ENCODE data around the gene KCNJ15.
A peak's percentile ranks its signal among the peaks of the same experiment; 100 is the strongest.

The KCNJ15 gene

DNA sequence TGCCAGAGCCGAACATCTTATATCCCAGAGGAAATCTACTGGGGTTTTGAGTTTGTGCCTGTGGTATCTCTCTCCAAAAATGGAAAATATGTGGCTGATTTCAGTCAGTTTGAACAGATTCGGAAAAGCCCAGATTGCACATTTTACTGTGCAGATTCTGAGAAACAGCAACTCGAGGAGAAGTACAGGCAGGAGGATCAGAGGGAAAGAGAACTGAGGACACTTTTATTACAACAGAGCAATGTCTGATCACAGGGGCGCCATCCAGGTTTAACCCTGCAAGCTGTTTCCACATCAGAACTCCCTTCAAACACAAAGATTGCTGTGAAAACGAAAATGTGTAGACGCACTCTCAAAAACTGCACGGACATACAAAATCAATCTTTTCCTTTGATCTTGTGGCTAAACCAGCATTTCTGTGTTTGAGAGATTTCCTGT lies 43.4 kb downstream of the KCNJ15 start:
- DNase-seq: no peak

DNA sequence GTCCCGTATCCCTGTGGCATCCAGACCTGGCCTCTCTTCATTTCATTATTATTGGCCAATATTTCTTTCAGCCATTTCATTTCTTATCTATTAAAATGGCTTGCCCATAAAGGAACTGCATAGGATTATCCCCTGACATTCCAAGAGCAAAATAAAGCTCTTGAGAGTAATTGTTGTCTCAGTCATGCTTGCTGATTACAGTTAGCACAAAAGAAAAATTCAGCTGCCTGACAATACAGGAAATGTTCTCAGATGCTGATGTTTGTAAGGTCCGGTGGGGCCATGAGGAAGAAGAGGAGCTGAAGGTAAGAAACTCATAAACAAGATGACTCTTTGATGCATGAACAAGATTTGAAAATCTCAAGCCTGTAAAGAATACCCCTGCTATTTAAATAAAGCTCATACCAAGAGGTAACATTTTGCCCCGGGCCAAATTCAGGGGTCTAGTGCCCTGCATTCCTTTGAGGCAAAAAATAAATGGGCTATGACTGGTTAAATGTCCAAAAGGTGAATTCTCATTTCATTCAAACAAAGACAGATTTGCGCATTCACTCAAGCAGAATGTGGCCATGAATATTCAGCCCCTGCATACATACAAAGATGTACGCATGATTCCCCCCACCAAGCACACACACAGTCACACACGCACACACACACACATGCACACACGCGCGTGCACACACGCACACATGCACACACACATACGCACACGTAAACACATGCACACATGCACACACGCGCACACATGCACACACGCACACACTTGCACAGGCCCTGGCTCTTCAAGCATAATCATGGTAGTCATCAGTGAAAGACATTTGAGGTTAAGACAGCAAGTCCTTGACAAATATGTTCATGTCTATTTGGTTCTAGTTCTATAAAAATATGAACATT lies 44.8 kb downstream of the KCNJ15 start:
- no peak for DNase-seq

DNA sequence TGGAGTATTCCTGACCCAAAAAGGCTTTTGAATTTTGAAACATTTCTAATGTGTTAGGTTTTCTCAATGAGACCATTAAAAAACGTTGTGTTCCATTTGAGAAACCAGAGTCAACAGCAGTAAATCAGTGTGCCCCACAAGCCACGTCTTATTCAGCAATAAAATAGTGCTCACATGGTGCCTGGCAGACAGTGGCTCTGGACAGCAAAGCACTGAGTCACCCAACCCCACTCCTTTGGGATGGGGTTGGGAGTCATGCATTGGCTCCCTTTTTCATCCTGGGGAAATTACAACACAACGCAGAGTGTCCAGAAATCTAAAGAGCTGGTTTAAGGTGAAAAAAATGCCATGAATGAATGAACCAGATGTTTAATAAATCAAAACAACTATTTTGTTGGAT lies 46.5 kb downstream of the KCNJ15 start:
- no peak for DNase-seq

DNA sequence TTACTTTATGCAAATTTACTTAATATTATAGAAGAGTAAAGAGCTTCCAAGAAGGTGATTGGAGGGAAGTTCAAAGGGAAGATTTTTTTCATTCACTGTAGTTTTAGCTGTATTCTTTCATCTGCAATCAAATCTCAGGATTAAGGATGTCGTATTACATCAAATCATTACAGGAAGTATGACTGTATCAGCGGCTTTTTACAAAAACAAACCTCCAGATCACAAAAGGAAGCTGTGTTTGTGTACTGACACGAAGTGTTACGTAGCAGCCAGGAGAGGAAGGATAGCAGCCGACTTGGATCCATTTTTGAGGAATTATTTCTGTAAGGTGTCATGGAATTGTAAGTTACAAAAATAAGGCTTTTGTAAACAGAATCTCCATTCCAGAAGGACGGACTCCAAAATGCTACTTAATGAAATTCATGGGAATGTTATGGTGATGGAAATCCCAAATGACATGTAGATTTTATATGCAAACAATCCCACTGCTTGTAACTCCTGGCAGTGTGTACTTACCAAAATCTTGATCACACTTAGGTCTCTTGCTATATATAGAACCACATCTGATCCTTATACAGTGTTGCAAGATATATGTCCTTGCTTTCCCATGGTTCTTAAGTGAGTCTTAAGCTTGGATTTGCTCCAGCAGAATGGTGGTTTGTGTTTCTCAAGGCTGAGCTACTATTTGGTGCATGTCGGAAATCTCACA lies 49.8 kb downstream of the KCNJ15 start:
- no peak for DNase-seq

DNA sequence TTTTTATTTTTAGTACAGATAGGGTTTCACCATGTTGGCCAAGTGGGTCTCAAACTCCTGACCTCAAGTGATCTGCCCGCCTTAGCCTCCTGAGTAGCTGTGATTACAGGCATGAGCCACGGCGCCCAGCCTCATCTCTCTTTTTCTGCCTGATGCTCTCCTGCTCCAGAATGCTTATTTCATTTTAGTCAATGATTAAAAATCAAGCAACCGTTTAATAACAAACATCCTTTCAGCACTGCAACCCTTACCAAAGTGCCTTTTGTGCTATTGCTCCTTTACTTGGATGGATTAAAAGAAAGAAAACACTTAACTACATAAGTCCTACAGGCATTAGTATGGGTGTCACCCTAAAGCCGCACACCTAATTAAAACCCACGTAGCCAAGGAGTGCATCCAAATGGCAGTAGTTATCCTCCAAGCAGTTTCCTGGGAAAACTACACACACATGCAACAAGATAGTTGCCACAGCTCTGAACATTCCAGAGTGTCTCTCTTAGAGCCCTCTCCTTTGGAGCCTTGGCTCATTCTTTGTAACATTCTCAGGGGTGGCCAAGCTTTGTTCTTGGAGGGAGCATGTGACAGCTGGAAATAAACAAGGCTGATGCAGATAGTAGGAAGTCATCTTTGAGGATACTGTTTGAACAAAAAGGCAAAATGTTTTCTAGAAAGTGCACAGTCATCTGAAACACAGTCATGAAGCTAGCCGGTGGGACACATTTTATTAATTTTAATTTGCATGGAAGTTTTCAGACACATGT lies 51.2 kb downstream of the KCNJ15 start:
- DNase-seq: no peak

DNA sequence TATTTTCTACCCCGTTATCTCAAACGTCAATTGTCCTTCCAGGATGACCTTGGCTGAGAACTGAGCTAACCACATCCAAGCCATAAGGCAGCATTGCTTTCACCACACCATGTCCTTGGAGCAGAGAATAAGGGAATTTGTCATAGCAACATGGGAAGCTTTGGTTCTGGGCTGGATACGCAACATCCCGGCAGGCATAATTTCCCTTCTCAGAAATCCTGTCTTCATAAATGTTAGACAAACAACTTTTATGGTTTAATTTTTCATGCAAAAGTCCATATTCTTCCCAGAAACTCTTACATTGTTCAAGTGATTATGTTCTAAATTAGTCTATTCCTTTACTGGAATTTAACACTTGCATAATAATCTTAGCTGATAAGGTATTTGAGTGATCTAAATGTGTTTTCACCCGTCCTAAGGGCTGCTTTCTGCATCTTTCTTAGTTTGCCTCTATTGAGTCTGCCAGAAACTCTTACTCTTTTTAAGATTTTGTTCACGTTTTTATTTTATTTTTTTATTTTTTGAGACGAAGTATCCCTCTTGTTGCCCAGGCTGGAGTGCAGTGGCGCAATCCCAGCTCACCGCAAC lies 51.8 kb downstream of the KCNJ15 start:
- DNase-seq: no peak

DNA sequence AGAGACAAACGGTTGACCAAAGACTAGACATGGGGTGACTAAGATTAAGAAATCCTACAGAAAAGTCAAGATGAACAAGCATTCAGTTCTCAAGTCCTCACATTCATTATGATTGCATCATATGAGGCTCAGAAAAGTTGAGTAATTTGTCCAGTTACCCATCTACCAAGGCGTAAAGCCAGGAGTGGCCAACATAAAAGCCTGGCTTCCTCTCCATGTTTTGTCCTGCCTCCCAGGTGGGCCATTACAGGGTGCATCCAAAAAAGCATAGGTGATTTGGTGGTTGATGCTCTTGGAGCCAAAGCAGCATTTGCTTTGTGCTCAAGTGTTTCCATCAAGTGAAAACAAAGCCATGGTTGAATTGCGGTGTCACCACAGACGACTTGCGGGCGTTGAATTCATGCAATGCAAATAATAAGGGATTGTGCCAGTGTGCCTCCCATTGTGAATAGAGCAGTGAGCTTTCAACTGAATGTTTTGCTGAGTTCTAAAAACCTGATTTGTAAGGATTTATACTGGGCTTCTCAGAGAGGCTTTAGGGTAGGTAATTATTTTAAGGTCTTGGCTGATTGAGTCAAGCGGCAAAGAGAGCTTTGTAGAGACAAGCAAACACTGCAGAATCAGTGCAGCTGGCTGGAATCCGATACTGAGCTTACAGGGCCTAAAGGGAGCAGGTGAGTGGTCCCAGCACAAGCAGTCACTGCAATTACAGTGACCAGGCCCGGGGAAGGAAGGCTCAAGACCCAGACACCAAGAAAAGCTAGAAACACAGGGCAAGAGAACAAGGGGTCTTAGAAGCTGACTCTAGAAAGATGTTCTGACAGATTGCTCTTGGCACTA lies 54.1 kb downstream of the KCNJ15 start:
- peak in 1 of 2 experiments; percentile 45 for DNase-seq

DNA sequence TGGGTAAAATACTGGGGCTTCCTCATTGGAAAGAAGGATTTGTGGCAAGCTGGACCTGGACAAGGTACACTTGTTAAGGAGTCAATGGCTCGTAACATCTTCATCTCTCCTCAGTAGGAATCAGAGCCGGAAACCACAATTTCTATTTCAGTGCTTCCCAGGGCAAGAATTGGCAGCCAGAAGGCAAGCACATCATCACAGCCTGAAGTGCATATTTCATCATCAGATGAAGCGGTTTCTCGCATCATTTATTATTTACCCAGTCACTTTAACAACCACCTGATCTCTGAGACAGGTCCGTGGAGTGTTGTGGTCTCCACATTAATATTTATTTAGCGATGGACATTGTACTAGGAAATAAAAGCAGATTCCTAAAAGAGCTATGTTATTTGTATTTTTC lies 55.0 kb downstream of the KCNJ15 start:
- DNase-seq: no peak

DNA sequence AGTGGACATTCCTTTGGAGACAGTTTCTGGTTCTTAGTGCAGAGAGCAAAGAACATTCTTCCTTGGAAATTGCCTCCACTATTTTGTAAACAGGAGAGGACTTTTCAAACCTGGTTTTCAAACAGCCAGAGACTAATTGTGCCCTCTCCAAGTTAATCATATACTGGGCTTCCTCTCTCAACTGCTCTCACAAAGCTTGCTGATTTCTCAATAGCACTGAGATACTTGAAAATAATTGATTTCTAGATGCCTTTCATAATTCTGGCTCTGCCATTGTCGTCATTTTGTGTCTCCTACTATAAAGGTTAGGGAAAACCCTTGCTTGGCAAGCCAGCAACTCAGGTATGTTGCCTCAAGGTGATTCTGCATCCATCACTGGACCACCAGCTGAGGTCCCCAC lies 56.0 kb downstream of the KCNJ15 start:
- DNase-seq: no peak

DNA sequence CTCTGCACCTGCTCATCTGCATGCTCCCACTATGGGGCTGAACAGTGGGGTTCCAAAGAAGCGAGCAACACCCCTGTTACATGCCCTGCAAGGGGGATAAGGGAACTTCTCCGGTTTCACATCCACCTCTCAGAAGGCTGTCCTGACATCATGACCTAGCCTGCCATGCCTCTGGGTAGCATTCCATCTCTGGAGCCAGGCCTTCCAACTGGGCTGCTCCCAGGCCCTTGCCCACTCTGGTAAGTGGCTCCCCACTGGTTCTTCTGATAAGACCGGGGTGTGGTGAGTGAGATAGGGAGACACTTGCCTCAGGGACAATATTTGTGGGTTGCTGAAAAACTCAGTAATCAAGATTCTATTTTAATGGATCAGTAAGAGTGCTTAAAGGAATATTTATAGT lies 57.8 kb downstream of the KCNJ15 start:
- no peak for DNase-seq

DNA sequence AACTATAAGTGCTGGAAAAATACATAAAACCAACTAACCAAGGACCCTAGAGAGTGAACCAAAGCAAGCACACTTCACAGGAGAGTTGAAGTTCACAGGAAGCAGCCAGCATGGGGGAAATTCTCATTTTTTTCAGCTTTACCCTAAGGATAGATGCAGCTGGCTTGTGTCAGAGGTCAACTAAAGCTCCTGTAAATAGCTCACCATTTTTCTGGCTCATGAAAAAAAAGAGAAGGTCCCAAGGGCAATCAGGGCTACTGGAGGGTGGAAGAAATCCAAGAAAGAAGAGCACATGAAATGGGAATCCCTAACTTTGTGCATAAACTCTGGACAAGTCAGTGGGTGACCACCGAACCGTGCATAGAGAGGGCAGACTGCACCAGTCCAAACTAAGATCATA lies 58.3 kb downstream of the KCNJ15 start:
- DNase-seq: no peak

DNA sequence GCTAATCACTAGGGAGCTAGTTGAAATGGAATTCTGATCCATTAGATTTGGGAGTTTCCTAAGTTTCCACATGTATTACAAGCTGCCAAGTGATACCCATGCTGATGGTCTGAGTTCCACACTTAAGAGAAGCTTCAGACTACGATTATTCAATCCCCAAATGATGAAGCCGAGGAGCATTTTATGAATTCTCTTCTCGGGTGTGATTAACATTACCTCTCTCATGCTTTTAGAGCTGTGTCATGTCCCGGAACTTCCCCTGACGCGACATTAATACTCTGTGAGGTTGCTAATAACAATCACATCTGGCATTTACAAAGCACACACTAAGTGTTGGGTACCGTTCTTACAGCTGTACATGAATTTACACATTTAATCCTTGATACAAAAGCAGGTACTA lies 63.0 kb downstream of the KCNJ15 start:
- no peak for DNase-seq

DNA sequence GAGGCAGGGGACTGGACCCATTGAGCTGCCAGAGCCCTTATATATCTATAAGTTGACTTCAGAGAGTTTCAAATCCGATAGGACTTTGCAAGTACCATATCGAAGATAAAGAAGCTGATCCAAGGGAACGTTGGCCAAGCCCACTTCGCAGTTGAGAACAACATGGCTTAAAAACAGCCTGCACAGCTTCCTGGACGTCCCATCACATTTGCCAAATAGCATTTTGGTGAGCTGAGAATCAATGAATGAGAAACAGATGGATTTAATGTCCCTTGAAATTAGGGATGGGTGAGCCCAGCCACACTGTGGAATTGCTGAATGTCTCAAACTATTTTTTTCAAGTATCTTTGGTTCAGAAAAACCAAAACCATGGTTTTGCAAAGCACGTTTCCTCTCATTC lies 64.8 kb downstream of the KCNJ15 start:
- DNase-seq: no peak

DNA sequence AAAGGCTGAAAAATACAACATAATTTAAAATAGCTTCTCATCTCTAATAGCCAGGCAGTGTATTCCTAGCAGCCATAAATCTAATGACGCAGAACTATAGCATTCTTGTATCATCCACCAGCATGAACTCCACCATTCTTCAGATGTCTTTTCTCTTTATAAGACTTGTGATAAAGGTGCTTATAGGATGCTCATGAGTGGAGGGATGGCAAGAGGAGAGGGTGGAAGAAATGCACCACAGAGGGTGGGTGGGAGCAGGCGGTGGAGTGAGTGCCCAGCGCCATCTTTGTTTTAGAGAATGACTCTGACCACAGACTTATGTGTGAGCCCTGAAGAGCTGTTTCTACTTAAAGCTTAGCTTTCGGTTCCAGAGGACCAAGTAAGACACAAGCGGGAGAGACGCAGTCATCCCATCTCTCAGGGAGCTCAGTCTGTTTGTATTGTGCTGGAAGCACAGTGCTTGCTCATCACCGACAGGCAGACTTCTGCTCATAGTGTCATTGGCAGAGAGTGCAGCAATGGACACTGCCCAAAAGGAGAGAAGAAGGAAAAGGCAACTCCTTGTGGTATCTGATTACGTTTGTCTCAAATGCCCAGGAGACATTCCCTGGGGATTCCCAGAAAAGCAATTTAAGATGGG lies 65.6 kb downstream of the KCNJ15 start:
- no peak for DNase-seq

DNA sequence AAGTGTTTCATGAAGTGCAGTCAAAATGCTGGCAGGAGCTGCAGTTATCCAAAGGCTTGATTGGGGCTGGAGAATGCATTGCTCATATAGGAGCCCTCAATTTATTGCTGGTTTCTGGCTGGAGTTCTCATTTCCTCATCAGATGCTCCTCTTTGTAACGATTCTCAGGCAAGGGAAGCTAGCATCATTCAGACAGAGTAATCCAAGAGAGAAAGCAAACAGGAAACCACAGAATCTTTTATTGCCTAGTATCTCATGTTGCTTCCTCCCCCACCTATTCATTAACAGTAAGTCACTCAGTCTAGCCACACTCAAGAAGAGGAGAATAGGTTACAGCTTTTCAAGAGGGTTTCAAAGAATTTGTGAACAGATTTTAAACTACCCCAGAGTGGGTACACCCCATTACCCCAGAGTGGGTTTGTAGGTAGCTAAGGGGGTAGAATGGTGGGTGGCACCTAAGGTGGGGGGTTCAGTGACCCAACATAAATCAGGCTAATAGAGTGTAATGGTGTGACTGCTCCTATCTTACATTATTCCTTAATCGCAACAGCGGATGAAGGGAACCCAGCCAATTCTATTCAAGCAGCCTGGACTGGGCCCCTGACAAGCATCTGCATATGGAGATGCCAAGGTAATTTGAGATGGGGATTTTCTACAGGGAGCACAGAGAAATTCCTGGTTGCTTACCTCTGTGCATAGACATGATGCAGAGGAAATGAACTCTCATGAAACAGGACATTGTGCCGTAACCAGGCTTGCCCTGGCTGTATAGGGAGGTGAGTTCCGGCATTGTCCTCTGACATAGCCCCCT lies 67.1 kb downstream of the KCNJ15 start:
- DNase-seq: peak; percentile 55 to 87

DNA sequence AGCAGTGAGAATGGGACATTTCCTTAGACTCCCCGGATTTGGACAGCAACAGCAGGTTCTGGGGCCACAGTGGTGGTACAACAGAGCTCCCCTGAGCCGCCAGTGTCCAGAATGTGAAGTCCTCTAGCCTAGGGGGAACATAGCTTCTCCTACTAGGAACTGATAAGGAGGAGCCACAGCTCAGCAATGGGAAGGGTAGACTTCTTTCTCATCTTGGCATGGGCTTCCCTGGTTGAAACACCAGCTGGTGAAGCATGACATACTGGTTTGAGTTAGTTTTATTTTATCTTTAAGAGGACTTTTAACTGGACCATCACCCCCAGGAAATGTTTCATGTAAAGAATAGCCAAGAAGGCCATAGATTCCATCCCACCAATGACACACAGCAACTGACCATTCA lies 68.4 kb downstream of the KCNJ15 start:
- no peak for DNase-seq

DNA sequence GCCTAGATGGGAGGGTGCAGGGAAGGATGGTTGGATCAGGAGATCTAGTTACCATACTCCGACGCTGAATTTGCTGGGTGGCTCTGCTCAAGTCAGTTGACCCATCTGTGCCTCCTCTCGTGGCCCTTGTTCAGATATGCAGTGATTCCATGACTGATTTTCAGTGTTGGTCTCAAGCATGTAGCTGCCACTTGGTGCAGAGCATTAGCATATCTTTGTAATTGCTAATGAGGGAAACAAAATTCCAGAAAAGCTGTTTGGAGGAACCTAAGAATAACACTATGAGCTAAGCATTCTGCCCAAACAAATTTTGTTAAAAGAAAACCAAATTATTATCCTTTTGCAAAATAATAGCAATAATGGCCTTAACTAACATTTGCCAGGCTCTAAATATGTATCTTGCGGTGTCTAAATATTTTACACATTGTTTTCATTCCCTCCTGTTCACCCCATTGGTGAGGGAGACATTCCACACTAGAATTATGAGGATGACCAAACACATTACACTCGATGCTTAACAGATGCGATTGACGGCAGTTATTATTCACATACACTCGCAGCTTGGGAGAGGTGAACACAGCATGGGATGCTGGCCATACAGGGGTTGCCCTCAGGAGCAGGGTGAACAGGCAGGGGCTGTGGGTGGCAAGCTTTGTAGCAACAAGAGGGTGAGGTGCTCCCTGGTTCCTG lies 69.1 kb downstream of the KCNJ15 start:
- peak in 1 of 2 experiments; percentile 6 for DNase-seq

DNA sequence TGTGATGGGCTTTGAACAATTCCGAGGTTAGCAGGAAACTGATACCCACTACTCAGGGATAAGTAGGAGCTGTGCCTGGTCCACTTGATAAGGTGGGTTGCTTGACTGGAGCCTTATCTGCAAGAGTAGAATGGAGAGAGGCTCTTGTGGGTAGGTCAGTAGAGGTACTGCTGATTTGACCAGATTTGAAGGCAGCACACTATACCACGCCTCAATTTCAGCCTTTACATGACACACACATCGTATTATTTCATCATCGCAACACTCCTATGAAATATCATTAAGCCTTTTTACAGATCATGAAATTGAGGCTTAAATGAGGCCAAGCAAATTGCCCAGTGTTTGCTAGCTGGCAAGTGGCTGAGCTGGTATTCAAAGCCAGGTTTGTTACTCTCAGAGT lies 69.6 kb downstream of the KCNJ15 start:
- DNase-seq: no peak

DNA sequence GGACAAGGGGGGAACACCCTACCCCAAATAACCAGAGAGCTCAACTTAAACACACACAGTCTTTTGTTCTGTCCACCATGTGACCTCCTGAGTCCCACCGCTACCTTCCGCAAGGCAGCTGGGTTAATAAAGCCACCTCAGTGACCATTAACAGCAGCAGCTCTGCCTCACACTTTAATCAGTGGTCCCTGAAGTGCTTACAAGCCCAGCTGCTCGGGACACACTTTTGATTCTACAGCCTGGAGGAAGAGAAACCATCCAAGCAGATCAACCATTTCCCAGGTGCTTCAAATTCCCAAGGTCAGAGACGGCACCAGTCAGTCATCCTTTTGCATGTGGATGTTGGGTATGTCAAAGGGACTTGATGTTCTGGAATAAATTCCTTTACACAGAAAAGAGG lies 70.1 kb downstream of the KCNJ15 start:
- no peak for DNase-seq

DNA sequence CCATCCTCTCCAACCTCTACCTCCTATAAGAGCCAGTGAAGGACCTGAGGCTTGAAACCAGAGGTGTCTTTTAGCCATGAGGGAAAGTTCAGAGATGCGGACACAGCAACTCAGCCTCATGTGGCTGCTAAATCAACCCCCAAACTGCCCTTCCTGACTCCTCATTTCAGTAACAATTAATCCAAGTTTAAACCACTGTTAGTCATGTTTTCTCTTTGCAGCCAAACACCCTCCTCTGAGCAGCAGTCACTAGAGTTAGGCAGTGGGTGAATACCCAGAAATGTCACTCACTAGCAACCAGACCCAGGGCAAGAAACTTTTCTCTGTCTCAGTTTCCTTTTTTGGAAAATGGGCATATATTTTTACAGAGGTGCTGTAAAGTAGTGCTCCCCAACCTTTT lies 71.2 kb downstream of the KCNJ15 start:
- no peak for DNase-seq

All from NCI-H524 (cell line).